Measurements from ENCODE around the gene WDR74.
"Not testable (repeated sequence)": the region's sequence is repeated elsewhere in the genome, so short reads cannot be mapped to it uniquely, and the experiment has no call there.

WDR74 gene

GRCh38 chr11:62880231-62880802 lies 40.9 kb upstream of the WDR74 start:
- H3K36me3 ChIP-seq (ENCODE audit: control insufficient read depth, insufficient read depth, low read length), result peaks cover 33% of the 10 kb centered on the region

GRCh38 chr11:62879235-62879978 lies 40.0 kb upstream of the WDR74 start:
- Histone ChIP-seq H3K9me3 (ENCODE audit: control insufficient read depth, insufficient read depth, low read length) (no peaks in the 10 kb centered on the region), H3K4me1 (ENCODE audit: control insufficient read depth, insufficient read depth, low read length) (peaks cover 3% of the 10 kb centered on the region; the same call in 1 of the 2 replicates), H3K36me3 (ENCODE audit: control insufficient read depth, insufficient read depth, low read length) (peaks cover 26% of the 10 kb centered on the region; the same call in 1 of the 2 replicates), H3K4me3 (ENCODE audit: low read length) (no peak overlapping the region), H3K27ac (ENCODE audit: low read length) (no peak overlapping the region), H3K27me3 (ENCODE audit: control insufficient read depth, insufficient read depth, low read length) (no peaks in the 10 kb centered on the region)
- DNase-seq (ENCODE audit: low read depth, low spot score), result no peak
- WGBS (ENCODE audit: insufficient coverage, insufficient read length), result no CpG with 5 or more reads among the region's 7 CpGs

More at GRCh38 chr11:62880231-62880802, 40.9 kb upstream of the WDR74 start:
- no peaks in the 10 kb centered on the region for H3K9me3 ChIP-seq (ENCODE audit: control insufficient read depth, insufficient read depth, low read length)
- no peak overlapping the region for H3K27ac ChIP-seq (ENCODE audit: low read length)
- no peaks in the 10 kb centered on the region for H3K27me3 ChIP-seq (ENCODE audit: control insufficient read depth, insufficient read depth, low read length)
- peaks cover 3% of the 10 kb centered on the region; the same call in 1 of the 2 replicates for H3K4me1 ChIP-seq (ENCODE audit: control insufficient read depth, insufficient read depth, low read length)
- no CpG with 5 or more reads among the region's 16 CpGs for WGBS (ENCODE audit: insufficient coverage, insufficient read length)
- no peak for DNase-seq (ENCODE audit: low read depth, low spot score)
- peak overlapping the region; percentile 77; the same call in 1 of the 2 replicates for H3K4me3 ChIP-seq (ENCODE audit: low read length)

- DNase-seq (ENCODE audit: low read depth, low spot score), result no peak
- WGBS (ENCODE audit: insufficient coverage, insufficient read length), result no CpG with 5 or more reads among the region's 6 CpGs
- Histone ChIP-seq H3K27me3 (ENCODE audit: control insufficient read depth, insufficient read depth, low read length) (no peaks in the 10 kb centered on the region), H3K4me3 (ENCODE audit: low read length) (no peak overlapping the region), H3K4me1 (ENCODE audit: control insufficient read depth, insufficient read depth, low read length) (peaks cover 3% of the 10 kb centered on the region; the same call in 1 of the 2 replicates), H3K27ac (ENCODE audit: low read length) (no peak overlapping the region), H3K36me3 (ENCODE audit: control insufficient read depth, insufficient read depth, low read length) (peaks cover 22% of the 10 kb centered on the region; the same call in 1 of the 2 replicates), H3K9me3 (ENCODE audit: control insufficient read depth, insufficient read depth, low read length) (no peaks in the 10 kb centered on the region)
These were observed 37.3 kb upstream of the WDR74 start for GRCh38 chr11:62876712-62877111.

- Histone ChIP-seq H3K27me3 (ENCODE audit: control insufficient read depth, insufficient read depth, low read length) (no peaks in the 10 kb centered on the region), H3K27ac (ENCODE audit: low read length) (no peak overlapping the region), H3K36me3 (ENCODE audit: control insufficient read depth, insufficient read depth, low read length) (peaks cover 20% of the 10 kb centered on the region; the same call in 1 of the 2 replicates), H3K4me3 (ENCODE audit: low read length) (no peak overlapping the region), H3K9me3 (ENCODE audit: control insufficient read depth, insufficient read depth, low read length) (no peaks in the 10 kb centered on the region), H3K4me1 (ENCODE audit: control insufficient read depth, insufficient read depth, low read length) (peaks cover 3% of the 10 kb centered on the region; the same call in 1 of the 2 replicates)
- no peak for DNase-seq (ENCODE audit: low read depth, low spot score)
- no CpG with 5 or more reads among the region's 7 CpGs for WGBS (ENCODE audit: insufficient coverage, insufficient read length)
These were observed 36.5 kb upstream of the WDR74 start for GRCh38 chr11:62875698-62876478.

GRCh38 chr11:62874851-62875250 lies 35.5 kb upstream of the WDR74 start:
- Histone ChIP-seq H3K27ac (ENCODE audit: low read length) (no peak overlapping the region), H3K36me3 (ENCODE audit: control insufficient read depth, insufficient read depth, low read length) (peaks cover 18% of the 10 kb centered on the region; the same call in 1 of the 2 replicates), H3K9me3 (ENCODE audit: control insufficient read depth, insufficient read depth, low read length) (no peaks in the 10 kb centered on the region), H3K4me3 (ENCODE audit: low read length) (no peak overlapping the region), H3K27me3 (ENCODE audit: control insufficient read depth, insufficient read depth, low read length) (no peaks in the 10 kb centered on the region), H3K4me1 (ENCODE audit: control insufficient read depth, insufficient read depth, low read length) (peaks cover 3% of the 10 kb centered on the region; the same call in 1 of the 2 replicates)
- DNase-seq (ENCODE audit: low read depth, low spot score), result no peak
- no CpG with 5 or more reads among the region's 7 CpGs for WGBS (ENCODE audit: insufficient coverage, insufficient read length)

GRCh38 chr11:62865635-62866034 lies 26.2 kb upstream of the WDR74 start:
- no CpG with 5 or more reads among the region's 6 CpGs for WGBS (ENCODE audit: insufficient coverage, insufficient read length)
- no peaks in the 10 kb centered on the region for H3K27me3 ChIP-seq (ENCODE audit: control insufficient read depth, insufficient read depth, low read length)
- H3K4me3 ChIP-seq (ENCODE audit: low read length), result no peak overlapping the region
- H3K36me3 ChIP-seq (ENCODE audit: control insufficient read depth, insufficient read depth, low read length), result 0 out of 2 replicates have a peak, but pooled peaks cover 4% of the 10 kb centered on the region
- no peak for DNase-seq (ENCODE audit: low read depth, low spot score)
- H3K27ac ChIP-seq (ENCODE audit: low read length), result no peak overlapping the region
- no peaks in the 10 kb centered on the region for H3K4me1 ChIP-seq (ENCODE audit: control insufficient read depth, insufficient read depth, low read length)
- no peaks in the 10 kb centered on the region for H3K9me3 ChIP-seq (ENCODE audit: control insufficient read depth, insufficient read depth, low read length)

GRCh38 chr11:62863687-62864335 lies 24.4 kb upstream of the WDR74 start:
- Histone ChIP-seq H3K27me3 (ENCODE audit: control insufficient read depth, insufficient read depth, low read length) (no peaks in the 10 kb centered on the region), H3K9me3 (ENCODE audit: control insufficient read depth, insufficient read depth, low read length) (no peaks in the 10 kb centered on the region), H3K36me3 (ENCODE audit: control insufficient read depth, insufficient read depth, low read length) (0 out of 2 replicates have a peak, but pooled peaks cover 4% of the 10 kb centered on the region), H3K4me3 (ENCODE audit: low read length) (no peak overlapping the region), H3K27ac (ENCODE audit: low read length) (no peak overlapping the region), H3K4me1 (ENCODE audit: control insufficient read depth, insufficient read depth, low read length) (no peaks in the 10 kb centered on the region; the same call in 1 of the 2 replicates)
- WGBS (ENCODE audit: insufficient coverage, insufficient read length), result no CpG with 5 or more reads among the region's 4 CpGs
- DNase-seq (ENCODE audit: low read depth, low spot score), result no peak

- H3K9me3 ChIP-seq (ENCODE audit: control insufficient read depth, insufficient read depth, low read length); DNase-seq (ENCODE audit: low read depth, low spot score); H3K4me3 ChIP-seq (ENCODE audit: low read length); H3K27ac ChIP-seq (ENCODE audit: low read length); H3K36me3 ChIP-seq (ENCODE audit: control insufficient read depth, insufficient read depth, low read length); H3K27me3 ChIP-seq (ENCODE audit: control insufficient read depth, insufficient read depth, low read length); H3K4me1 ChIP-seq (ENCODE audit: control insufficient read depth, insufficient read depth, low read length): not testable (repeated sequence)
- no CpG with 5 or more reads among the region's 16 CpGs for WGBS (ENCODE audit: insufficient coverage, insufficient read length)
These were observed 22.3 kb upstream of the WDR74 start for GRCh38 chr11:62861564-62862192.

- H3K4me3 ChIP-seq (ENCODE audit: low read length), result no peak overlapping the region
- WGBS (ENCODE audit: insufficient coverage, insufficient read length), result no CpG with 5 or more reads among the region's 5 CpGs
- H3K9me3 ChIP-seq (ENCODE audit: control insufficient read depth, insufficient read depth, low read length), result no peaks in the 10 kb centered on the region
- no peaks in the 10 kb centered on the region; the same call in 1 of the 2 replicates for H3K4me1 ChIP-seq (ENCODE audit: control insufficient read depth, insufficient read depth, low read length)
- DNase-seq (ENCODE audit: low read depth, low spot score), result no peak
- H3K27me3 ChIP-seq (ENCODE audit: control insufficient read depth, insufficient read depth, low read length), result no peaks in the 10 kb centered on the region
- no peak overlapping the region for H3K27ac ChIP-seq (ENCODE audit: low read length)
- H3K36me3 ChIP-seq (ENCODE audit: control insufficient read depth, insufficient read depth, low read length), result 0 out of 2 replicates have a peak, but pooled peaks cover 4% of the 10 kb centered on the region
These were observed 21.6 kb upstream of the WDR74 start for GRCh38 chr11:62860835-62861563.
